ENCODE data around the gene XYLT1.

- TF ChIP-seq TAF1 (IDR thresholded peaks at IDR 0.05; ENCODE audit: low read depth, low read length) = no peak
- TF ChIP-seq POU2F2 (IDR thresholded peaks at IDR 0.05; ENCODE audit: low read depth, low read length) = no peak
- TF ChIP-seq SPI1 (IDR thresholded peaks at IDR 0.05; ENCODE audit: low read depth, low read length) = no peak
- no peak for TF ChIP-seq POLR2AphosphoS5 (IDR thresholded peaks at IDR 0.05; ENCODE audit: low read depth, low read length)
These were observed 147.6 kb downstream of the XYLT1 start for GRCh38 chr16:17323171-17323570.
